GM21825 (cell line): ENCODE measurements around the gene ALAD.
"Not testable (repeated sequence)": the region's sequence is repeated elsewhere in the genome, so short reads cannot be mapped to it uniquely, and the experiment has no call there.

Experiments used
- ATAC-seq: cut with Tn5 transposase; IDR thresholded peaks from one replicate; pipeline ENCODE4 v1.9.1; 2021; ENCODE audit warnings: mild to moderate bottlenecking, moderate library complexity; ENCODE audit not compliant: unreplicated experiment

The ALAD gene

DNA sequence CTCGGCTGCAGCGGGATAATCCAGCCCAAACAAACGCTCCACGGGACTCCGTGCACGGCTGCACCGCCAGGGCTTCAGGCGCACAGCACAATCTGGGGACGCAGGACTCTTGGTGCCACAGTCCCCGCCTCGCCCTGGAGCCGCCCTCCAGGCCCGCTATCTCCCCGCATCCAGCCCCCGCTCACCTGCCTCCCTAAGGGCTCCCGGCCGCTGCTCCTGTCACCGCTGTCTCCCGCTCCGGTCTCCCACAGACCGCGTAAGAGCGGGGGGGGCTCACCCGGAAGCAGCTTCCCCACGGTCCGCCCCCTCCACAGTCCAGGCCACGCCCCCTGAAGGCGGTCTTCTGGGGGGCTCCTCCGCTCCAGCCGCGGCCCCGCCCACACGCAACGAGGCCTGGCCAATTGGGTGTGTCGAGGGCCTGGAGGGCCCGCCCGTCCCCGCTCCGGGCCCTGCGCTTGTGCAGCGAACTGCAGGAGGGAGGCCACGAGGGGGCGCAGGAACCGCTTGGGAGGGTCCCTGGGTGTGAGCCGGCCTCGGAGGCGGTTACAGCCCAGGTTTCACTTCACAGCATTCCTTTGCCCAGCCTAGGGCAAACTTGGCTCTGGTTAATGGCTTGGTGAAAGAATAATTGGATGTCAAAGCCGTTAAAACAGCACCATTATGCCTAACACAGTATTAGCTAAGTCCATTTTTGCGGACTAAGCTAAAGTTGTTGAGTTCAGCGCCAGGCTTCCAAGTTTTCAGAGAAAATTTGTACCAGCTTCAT lies at the start of gene ALAD:
ALAD (minus strand) TSS at position 258 of the 766 bp plus-strand sequence. CDS start 7,725 bp downstream, outside the sequence.
- ATAC-seq, result peak; percentile 97

DNA sequence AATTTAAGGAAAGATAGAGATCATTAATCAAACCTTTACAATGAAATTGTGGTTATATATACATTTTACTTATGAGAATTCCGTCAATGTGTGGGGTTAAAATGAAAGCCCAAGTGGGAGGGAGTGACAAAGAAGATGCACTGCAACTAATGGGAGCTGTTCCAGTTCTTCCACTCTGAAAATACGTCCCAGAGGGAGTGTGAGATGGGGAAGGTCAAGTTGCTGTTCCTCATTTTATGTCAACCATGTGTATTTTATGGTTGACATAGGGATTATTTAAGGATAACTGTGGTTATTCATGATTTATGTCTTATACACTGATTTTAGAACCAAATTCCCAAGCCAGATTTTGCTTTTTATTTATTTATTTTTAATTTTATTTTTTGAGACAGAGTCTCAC lies 48.3 kb upstream of the ALAD start:
- no peak for ATAC-seq

DNA sequence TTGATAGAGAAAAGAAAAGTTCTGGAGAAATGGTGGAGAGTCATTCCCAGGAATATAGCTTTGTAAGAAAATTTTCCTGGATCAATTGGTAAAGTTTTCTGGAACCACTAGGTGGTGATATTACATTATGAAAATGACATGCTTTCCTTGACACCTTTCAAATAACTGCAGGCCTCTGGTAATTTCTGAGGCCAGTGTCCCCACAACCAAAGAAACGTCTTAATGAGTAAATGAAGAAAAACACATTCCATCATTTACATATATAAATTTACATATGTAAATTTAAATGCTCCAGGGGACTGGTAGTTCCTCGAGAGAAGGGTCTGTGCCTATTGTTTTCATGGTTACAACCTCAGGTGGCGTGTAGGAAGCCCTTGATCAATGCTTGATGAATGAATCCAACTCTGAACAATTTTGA lies 45.2 kb upstream of the ALAD start:
- ATAC-seq, result no peak

DNA sequence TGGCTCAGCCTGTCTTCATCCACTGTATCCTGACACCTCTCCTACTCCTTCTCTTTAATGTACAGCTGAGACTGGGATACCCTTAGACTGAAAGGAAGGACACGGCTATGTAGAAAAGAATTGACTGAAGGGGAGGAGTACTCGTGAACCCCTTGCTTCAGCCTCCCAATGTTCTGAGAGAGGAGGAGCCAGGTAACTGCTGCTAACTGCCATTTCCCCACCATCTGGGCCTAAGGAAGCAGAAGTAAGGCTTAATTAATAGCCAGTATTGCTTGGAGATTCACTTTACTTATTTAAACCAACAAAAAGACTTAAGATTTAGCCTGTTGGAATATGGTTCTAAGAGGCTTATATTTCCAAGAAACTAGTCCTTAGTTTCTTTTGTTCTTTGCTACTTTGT lies 43.7 kb upstream of the ALAD start:
- ATAC-seq, result no peak

- not testable (repeated sequence) for ATAC-seq
Measured at GRCh38 chr9:113437716-113438115, 36.6 kb upstream of the ALAD start.

- ATAC-seq, result no peak
Measured at GRCh38 chr9:113436728-113437515, 35.8 kb upstream of the ALAD start.

DNA sequence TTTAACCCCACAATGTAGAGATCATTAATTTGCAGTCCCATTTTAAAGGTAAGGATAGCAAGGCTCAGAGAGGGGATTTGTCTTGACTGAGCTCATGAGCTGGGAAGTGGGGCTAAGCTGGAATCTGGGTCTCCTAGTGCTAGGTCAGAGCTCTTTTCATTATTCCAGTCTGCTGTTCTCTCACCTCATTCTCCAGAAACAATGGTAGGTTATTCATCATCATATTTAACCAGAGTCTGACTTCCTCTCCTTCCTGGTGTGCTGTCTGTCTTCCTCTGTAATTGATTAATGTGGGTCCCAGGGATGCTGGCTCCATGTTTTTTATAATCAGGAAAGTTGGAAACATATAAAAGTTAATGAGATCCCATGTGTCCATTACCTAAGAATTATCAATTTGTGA lies 30.1 kb upstream of the ALAD start:
- no peak for ATAC-seq

GRCh38 chr9:113428062-113428615 lies 27.1 kb upstream of the ALAD start:
- no peak for ATAC-seq

GRCh38 chr9:113427629-113428028 lies 26.5 kb upstream of the ALAD start:
- no peak for ATAC-seq

GRCh38 chr9:113426701-113427100 lies 25.6 kb upstream of the ALAD start:
- ATAC-seq, result no peak

- no peak for ATAC-seq
Measured at GRCh38 chr9:113425072-113425471, 24.0 kb upstream of the ALAD start.

DNA sequence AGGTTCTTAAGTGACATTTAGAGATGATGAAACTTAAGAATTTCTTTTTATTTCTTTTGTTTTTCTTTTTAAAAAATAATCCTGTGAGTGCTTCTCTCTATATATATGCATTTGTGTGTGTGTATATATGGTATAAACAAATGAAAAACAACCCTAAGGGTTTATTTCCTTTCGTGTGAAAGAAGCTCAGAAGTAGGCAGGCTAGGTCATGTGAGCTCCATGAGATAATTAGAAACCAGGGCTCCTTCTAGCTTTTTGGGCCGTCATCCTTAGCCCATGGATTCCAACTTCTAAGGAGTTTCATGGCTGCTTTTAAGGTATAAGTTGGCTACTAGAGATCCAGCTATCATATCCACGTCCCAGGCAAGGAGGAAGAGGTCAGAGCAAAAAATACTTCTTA lies 20.6 kb upstream of the ALAD start:
- no peak for ATAC-seq

- ATAC-seq, result no peak
Measured at GRCh38 chr9:113417370-113417769, 16.3 kb upstream of the ALAD start.

DNA sequence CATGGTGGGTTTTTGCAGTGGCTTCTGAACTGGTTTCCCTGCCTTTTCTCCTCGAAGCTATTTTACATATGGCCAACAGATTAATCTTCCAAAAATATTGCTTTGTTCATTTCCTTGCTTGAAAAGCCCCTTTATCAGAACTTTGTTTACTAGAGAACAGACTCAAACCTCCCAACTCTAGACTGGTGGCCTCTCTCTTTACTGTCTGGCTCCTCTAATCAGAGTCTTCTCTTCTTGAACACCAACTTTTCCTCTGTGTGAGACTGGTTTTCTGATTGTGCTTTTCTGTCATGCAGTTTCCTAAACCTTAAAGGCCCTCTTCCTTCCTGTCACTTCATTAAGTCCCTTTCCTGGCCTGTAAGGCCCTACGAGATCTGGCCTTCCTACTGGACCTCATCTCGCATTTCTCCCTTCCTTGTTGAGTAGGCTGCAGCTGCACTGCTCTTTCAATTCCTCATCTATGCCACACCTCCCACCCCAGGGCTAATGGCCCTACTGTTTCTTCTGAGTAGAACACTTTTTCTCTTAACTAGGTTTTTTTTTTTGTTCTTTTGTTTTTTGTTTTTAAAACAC lies 15.2 kb upstream of the ALAD start:
- peak; percentile 94 for ATAC-seq

- ATAC-seq, result peak; percentile 88
Measured at GRCh38 chr9:113410207-113410864, 9.3 kb upstream of the ALAD start, which contains the start of the genes C9orf43 and POLE3. Gene C9orf43, plus strand, starts transcription at chr9:113410747. Its CDS starts 2,747 bp downstream, at chr9:113413494. Gene POLE3, minus strand, starts transcription at chr9:113410675. Its CDS starts 382 bp downstream, at chr9:113410293.

GRCh38 chr9:113409883-113410206 lies 8.8 kb upstream of the ALAD start:
- no peak for ATAC-seq

GRCh38 chr9:113409481-113409880 lies 8.4 kb upstream of the ALAD start:
- ATAC-seq, result no peak

DNA sequence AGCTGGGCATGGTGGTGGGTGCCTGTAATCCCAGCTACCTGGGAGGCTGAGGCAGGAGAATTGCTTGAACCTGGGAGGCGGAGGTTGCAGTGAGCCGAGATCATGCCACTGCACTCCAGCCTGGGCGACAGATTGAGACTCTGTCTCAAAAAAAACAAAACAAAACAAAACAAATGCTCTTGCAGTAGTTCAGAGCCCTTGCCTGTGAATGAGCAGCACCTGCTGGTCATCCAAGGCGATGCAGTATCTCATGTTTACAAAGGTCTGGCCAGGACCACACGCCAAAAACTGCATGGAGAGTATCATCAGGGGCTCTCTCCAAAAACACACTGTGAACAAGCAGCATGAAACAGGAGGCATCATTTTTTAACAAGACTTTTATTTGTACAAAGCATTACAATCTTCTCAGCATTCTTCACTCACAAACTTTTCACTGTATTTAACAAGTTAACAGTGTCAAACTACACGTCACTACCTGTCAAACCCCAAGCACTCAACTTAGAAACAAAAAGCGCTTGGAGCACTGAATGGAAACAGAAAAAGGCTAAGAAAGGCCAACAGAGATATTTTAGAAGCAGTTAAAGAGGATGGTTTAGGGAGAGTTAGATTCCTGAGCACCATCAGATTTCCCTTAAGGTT lies 5.9 kb upstream of the ALAD start:
- peak; percentile 31 for ATAC-seq

DNA sequence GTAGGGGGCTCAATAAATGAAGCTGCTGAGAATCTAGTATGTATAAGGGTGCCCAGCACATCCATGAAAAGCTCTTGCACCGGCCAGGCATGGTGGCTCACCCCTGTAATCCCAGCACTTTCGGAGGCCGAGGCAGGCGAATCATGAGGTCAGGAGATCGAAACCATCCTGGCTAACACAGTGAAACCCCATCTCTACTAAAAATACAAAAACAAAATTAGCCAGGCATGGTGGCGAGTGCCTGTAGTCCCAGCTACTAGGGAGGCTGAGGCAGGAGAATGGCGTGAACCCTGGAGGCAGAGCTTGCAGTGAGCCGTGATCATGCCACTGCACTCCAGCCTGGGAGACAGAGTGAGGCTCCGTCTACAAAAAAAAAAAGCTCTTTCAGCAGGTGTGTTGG lies 5.3 kb upstream of the ALAD start:
- ATAC-seq, result not testable (repeated sequence)

DNA sequence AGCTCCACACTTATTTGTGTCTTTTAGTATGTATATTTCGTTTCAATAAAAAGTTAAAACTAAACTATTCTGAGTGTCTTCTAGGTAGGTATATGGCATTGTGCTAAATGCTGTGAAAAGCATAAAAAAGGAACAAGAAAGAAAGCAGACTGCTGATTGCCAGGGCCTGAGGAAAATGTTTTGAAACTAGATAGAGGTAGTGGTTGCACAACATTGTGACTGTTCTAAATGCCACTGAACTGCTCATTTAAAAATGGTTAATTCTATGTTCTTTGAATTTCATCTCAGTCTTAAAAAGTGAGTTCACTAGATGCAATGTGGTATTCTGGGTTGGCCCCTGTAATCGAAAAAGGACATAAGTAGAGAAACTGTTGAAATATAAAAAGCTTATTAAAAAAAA lies 2.6 kb upstream of the ALAD start:
- ATAC-seq, result no peak
